HG03139 (cell line): Measurements from ENCODE around the gene MGMT.

ENCODE experiments used
- ATAC-seq: cut with Tn5 transposase; IDR thresholded peaks from one replicate; pipeline ENCODE4 v1.9.1; 2021; ENCODE audit not compliant: unreplicated experiment

Gene MGMT

DNA sequence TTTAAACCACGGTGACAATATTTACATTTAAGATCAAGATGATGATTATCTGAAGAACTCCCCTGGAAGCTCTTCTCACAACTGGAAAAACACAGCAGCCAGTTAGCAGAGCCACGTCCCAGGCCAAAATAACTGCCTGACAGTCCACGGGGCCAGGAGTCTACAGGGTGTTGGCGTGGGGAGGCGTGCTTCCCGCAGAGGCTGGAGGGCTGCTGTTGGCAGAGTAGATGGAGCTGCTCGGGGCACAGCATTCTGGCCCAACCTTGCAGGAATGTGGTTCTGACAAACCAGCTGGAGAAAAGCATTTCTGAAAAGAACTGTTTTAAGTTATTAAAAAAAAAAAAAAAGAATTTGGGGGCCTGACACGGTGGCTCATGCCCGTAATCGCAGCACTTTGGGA is 319.2 kb downstream of the MGMT start:
- no peak for ATAC-seq

DNA sequence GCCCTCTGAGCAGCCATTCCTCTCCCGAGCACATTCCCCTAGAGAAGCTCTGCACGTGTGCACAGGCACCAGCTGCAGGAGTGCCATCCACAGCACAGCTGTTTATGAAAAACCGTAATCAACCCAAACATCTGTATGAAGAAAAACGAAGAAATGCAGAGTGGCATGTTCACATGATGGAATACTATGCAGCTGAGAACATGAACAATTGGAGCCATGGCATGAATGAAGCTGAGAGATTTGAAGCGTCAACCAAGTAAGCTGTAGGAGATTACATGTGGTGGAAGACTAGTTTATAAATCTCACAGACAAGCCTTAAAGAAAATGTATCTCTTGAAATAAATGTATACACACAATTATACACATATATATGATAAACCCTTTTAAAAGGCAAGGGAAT is 320.5 kb downstream of the MGMT start:
- no peak for ATAC-seq

DNA sequence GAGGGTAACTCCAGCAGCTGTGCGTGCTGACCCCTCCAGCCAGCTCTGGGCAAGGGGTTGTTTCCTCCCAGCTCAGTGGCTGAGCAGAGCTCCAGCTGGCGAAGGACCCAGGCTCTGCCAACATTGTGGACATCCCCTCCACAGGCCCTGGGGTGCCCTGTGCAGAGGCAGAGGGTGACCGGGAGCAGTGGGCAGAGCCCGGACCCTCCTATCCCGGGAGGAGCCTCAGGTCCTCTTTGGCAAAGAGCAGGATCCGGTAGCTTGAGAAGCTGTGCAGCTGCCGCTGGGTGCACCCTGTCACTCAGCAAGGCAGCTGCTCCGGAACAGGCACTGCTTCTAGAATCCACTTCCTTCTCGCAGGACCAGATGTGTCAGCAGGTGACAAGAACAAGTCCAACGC is 321.2 kb downstream of the MGMT start:
- ATAC-seq, result no peak

DNA sequence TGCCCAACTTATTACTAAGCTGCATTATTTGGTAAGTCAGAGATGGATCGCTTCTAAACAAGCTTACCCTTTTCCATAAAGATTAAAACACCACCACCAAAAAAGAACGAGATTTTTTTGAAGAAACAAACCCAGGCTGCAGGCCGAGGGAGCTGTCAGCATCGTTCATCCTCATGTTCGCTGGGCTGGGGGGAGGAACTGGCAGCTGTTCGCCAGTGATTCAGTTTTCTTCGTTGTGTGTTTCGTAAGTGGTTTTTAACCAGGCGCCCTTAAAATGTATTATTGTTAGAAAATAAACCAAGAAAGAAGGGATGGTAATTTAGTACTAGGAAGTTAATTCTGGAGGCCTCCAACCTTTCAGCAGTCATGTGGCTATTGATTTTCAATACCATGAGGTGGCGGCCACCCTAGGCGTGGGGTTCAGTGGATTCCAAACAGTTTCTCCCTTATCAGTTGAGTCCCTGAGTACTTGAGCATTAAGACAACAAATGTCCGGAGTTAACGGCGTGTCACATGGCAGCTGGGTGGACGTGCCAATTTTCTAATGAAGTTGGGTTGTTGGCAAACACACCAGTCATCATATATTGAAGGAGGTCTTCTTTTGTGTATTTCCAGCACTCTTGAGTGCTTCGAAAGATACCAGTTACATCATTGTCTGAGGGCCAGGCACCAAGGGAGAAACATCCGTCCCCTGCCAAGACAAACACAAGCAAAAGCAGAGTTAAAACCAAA is 323.8 kb downstream of the MGMT start:
- no peak for ATAC-seq

DNA sequence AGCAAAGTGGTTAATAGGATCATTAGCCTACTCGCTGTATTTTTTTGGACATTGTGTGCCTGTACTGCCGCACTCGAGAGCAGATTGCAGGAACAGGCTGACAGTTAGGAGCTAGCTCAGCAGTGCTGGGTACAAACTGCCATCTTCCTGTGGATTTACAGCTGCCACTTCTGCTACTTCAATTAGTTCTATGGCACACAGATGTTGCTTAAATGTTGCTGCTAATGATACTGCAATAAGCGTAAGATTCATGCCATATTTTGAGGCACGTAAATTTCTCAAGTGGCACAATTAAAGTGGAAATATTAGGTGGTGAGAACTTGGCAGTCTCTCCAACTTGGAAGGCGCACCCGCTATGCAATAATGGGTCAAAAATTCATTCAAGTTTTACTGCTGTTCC is 325.1 kb downstream of the MGMT start:
- ATAC-seq, result no peak

DNA sequence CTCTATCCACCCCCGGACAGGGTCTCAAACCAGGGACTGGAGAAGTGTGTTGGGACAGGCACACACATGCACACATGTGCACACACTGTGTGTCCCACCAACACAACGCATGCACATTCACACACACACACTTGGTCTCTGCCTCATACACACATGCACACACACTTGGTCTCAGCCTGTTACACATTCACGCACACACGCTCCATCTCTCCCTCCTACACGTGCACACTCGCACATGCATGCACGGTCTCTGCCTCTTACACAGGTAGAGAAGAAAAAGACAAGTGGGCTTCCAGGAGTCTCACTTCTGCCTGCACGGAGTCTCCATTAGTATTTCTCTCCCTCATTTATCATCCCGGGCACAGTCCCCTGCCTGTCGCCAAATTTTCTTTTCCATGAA is 325.8 kb downstream of the MGMT start:
- no peak for ATAC-seq

DNA sequence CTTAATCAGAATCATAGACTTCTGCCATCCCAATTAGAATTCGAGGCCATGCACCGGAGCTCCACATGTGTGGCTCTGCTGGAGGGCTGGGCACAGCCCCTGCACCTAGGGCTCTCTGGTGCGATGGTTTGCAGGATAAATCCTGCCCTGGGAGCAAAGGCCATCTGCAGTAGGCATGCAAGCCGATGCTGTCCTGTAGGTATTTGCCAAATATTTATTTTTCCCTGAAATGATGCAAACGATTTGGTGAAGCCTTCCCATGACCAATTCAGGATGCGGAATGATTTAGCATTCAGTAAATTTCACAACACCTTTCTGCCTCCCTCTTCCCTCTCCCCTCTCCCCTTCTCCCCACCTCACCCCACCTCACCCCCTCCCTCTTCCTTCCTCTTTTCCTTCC is 326.4 kb downstream of the MGMT start:
- no peak for ATAC-seq

DNA sequence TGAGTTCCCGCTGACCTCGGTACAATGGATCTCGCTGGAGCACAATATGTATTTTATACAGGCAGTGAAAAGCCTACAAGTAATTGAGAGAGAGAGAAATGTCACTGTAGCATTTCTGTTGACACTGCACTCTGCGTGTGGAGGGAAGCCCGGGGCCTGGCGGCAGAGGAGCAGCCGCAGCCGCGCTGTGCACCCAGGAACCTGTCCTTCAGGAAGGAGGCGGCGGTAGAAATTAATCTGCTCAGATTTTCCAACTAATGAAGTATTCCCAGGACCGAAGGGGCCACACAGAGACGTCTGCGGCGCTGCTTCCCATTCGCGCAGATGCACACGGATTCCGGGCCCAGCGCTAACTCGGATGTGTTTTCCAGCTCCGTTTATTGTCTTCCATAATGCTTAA is 327.0 kb downstream of the MGMT start:
- no peak for ATAC-seq

DNA sequence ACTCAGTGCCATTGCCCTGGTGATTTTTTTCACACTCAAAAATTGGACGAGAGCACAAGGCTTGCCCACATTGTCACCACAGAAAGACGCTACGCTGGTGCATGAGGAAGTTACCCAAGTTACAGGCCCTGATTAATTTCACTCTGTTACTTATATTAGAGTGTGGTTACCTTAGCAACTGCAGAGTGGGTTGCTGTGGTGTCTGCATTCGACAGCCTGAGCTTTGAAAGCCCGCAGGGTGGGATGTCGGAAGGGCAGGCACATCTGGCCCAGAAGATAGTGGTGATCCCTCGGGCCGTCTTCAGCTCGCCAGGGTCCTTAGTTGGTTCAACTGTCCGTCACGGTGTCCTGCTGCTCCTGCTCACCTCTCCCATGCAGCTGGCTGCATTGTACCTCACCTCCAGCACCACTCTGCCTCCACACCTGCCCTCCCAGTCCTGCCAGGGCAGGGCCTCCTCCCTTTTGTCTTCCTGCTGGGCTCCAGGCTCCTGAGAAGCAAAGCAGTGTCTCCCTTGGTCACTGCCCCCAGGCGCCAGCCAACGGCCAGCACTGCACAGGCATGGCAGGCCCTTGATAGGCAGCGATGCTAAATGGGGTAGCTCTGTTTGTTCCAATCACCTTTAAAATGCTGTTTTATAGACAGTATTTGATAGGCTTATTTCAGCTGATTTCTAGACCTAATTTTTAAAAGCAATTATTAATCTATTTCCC is 329.8 kb downstream of the MGMT start:
- ATAC-seq, result no peak

DNA sequence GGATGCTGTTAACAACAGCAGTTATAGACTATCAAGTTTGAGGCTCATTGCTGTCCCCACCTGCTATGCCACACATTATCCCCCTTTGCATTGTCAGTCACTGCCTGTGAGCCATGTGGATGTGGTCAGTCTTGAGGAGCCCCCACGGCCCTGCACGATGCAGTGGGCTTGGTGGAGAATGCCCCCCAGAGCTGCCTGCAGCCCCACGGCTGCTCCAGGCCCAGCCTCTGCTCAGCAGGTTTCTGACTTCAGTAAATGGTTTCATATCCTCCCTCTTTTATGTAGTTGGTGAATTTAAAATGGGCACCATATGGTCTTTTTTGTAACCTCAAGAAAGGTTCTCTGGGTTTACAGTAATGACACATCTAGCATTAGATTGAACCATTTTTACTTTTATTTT is 332.9 kb downstream of the MGMT start:
- no peak for ATAC-seq

DNA sequence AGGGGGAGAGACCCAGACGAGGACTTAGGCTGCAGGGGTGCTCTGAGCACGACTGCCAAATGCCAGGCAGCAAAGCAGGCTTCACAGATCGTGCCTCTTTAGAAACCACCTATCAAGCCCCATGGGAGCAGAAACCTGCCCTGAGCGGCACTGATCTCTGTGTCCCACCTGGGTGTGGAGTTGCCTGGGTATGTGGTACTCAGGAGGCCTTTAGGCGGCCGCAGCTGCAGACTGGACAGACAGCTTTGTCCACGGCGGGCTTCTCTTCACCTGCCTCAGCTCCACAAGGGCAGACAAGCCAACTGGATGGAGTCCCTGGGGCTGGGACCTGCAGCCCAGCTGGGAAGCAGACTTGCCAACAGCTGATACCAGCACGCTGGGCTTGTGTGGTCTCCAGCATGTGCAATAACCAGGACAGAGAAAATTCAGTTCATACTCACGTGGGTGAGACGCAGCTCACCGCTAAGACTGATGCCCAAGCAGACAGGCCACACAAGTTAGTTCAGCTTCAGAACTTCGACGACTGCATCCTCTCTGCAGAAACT is 333.8 kb downstream of the MGMT start:
- ATAC-seq, result no peak

DNA sequence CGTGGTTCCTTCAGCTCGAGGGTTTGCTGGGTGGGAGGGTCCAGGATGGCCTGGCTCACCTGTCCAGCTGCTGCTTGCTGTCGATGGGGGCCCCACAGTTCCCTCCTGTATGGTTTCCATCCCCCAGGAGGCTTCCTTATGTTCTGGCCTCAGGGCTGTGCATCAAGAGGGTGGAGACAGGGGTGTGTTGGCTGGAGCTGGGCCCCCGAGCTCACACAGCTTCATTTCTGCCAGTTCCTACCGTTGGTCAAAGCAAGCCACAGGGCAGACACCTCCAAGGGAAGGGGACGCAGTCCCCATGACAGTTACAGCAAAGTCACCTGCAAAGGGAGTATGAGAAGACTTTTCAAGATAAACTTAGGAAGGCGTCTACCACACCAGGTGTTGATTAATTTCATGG is 340.2 kb downstream of the MGMT start:
- no peak for ATAC-seq

DNA sequence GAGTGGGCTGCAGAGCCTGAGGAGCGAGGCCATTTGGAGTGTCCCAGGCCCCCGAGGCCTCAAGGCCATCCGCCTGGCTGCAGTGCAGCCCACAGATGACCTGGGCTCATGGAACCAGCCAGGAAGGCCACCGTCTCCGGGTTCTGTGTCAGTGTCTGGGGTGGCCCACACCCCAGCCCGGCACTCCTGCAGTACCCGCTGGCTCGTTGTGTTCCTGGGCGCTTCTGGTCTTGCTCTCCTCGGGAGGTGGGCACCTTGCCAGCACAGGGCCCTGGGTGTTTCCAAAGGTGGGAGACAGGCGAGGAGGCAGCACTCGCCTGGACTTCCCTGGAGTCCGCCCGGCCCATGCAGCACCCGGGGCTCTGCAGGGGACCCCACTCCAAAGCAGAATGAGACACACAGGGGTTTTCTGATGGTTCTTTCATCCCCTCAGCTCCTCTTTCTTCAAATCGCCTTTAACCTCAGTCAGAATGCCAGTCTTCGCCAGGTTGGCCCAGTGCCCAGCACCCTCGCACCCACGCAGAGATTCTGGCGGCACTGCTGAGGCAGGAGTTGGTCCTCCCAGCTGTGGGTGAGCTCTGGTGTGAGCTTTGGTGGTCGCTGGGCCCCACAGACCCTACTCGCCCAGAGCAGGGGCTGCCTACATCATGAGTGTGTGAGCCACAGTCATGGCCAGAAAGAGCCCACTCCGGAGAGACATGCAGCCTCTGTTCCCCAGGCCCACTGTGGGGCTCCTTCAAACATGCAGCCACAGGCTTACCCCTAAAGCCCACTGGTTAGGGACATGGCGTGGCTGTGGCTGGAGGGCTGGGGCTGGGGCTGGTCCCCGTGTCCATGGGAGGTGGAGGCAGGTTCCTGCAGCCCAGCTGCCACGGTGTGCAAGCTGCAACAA is 341.3 kb downstream of the MGMT start:
- no peak for ATAC-seq

DNA sequence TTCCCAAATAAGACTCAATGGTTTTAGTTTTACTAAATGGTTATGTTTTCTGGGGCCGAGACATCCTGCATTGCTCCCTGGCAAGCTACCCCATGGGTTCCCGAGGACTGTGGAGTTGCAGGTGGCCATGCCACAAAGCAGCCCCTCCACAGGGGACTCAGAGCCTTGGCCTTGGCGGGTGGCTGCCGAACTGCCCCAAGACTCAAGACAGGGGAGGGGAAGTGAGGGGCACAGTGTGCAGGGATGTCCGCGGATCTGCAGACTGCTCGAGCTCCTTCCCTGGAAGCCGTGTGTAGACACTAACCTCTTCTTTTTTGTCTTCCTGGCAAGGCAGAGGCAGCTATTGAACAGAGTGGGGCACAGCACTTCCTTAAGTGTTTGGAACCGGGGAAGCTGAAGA is 342.4 kb downstream of the MGMT start:
- no peak for ATAC-seq

DNA sequence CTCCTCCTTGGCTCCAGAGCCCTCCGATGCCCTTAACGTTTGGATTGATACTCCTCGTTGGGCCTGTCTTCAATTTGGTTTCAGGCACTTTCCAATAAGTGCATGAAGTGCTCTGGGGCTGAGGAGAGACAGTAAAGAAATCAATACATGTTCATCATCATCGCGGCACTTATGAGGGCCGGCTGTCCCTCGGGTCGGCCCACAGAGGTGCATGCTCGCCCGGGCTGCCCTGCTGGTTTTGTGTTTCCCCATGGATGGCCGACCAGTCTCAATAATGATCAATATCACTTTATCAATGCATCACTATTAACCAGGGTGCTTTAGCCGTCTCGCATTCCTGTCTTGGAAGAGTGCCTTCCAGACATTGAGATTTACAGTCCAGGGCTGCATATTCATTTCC is 342.8 kb downstream of the MGMT start:
- no peak for ATAC-seq

DNA sequence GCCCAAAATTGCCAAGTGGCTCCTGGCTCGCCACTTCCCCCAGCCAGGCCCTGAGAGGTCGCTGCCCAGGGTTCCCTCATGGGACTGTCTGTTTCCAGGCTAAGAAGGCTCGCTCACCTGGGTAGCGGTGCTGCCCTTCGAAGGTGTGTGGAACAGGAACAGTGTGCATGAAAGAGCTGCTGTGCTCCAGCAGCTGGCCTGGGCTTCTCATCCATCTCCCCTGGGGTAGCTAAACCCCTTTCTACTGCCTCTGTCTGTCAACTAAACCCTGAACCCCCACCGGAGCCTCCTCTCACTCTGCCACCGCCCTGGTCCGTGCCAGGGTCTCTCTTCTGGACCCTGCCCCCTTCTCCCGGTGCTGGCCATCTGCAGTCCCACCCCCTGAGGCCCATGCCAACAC is 344.2 kb downstream of the MGMT start:
- ATAC-seq, result no peak

DNA sequence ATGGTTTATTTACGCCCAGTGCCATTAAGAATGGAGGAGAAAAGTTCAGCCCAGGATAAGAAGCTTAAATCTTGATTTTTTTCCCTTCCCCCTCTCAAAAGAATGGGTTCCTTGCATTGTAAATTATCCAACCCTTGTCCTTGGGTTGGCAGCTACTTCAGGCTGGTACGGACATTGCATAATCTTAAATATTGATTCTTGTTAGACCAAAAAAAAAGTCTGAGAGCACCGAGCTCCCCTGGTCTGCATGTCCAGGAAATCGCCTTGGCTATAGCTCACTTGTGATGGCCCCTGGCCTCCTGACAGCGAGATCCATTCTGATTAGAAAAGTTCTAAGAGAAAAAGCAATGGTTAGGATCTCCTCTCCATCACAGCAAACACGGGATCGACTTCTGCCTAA is 345.4 kb downstream of the MGMT start:
- no peak for ATAC-seq

DNA sequence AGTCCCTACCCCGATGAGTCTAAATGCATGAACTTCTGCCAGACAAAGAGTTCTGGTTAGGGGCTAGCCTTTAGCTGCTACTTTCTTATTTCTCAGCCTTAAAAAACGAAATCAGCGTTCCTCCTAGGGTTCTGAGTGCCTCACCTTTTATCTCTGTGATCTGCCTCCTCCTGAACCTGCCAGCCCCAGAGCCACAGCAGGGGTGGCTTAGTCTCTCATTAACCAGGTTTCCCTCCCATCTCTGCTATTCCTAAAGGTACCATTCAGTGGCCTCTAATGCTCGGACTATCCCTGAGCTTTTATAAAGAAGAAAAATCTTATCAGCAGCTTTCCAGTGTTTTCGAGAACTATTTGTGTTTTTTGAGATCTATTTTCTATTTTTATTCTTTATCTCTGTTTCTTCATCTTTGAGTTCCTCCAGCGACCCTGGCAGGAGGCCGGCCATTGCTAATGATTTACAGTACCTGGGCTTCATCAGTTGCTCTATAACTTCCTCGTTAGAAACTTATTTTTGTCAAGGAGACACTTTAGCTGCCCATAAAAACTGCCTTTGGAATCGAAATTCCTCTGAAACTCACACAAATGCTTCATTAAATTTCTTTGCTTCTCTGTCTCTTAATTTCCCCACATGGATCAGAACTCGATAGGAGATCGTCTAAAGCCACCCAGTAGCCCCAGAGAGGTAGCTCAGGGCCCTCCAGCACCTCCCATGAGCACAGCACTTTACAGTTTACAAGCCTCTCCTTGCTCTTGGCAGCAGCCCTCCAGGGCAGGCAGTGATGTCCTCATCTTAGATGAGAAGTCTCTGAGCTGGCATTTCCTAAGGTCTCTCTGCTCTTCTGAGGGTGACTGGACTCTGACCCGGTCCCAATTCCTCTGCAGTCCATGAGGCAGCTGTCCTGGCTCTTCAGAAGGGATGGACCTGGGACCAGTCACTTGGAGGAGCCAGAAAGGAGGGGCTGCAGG is 347.9 kb downstream of the MGMT start:
- no peak for ATAC-seq

DNA sequence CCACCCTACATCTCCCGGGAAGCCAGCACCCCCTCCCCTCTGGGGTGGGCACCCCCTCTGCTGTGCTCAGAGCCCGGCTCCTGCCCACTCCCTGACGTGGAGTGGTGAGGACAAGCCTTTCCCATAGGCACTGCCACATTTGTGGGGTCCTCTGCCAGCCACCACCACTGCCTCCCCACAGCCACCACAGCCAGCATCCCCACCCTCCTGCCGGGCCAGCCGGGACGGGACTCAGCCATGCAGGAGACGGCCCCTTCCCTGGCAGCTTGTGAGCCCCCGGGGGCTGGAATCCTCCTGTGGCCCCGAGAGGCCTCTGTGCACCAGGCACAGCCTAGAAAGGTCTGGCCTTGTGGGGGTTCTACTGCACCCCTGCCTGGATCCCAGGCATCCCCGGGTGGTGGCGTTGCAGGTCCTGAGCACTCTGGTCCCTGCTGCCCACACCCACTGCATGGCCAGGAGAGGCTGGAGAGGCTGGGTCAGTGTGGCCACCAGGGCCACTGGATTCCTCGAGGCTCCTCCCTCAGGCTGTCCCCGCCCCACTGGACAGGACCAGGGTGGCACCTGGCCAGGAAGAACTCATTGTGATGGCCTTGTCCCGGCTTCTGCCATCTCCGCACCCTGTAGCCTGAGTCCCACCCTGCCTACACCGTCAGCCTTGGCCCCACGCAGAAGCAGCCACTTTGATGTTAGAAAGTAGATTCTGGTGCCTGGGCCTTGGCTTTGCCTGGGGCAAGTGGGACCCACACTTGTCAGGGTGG is 349.0 kb downstream of the MGMT start:
- no peak for ATAC-seq

DNA sequence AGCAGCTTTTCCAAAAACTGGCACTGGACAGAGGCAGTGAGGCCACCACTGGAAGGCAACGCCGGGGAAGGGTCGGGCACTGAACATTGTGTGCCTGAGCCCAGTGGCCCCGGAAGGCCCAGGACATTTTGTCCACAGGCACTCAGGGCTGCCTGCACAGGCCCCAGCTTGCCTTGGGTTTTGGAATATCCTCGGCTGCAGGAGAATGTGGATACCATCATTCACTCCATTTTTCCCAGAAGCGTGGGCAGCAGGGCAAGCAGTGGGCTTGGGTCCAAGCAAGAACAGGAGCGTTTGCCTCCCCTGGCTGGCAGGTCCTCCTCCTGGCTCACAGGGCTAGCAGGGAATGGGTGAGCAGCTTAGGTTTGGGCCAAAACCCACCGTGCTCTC is 349.6 kb downstream of the MGMT start:
- ATAC-seq, result no peak
